Keratinocyte (primary cell): ENCODE results near the gene CYP27A1. TPM values are rescaled to one million over a fixed set of nuclear protein-coding genes. Genes with fewer than 3 reads are reported as not detected.

Experiments
- DNase-seq: peaks from one replicate; pipeline ENCODE4 v3.0.0-alpha.2; 2011; ENCODE audit warnings: low read depth, missing footprints, low spot score
- FAIRE-seq: peaks from 2 replicates; lab custom pipeline; 2011; peaks lifted over from hg19 to GRCh38; lab: Jason Lieb, UNC
- H2AFZ ChIP-seq: 2 replicates; pipeline ENCODE4 v1.6.0; 2012; ENCODE audit warnings: low read length, control low read depth, inconsistent platforms; ENCODE audit not compliant: control insufficient read depth
- H3K27ac ChIP-seq: 2 replicates; pipeline ENCODE4 v1.5.1; 2011; ENCODE audit warnings: low read length; ENCODE audit not compliant: control insufficient read depth, insufficient read depth
- H3K27me3 ChIP-seq: 3 replicates; pipeline ENCODE4 v1.6.0; 2011; ENCODE audit warnings: low read length; ENCODE audit not compliant: control insufficient read depth, insufficient read depth; ENCODE audit errors: extremely low read depth
- H3K36me3 ChIP-seq, 2 experiments: 2 replicates in 1 of 2; 3 replicates in 1 of 2; pipeline ENCODE4 v1.5.1; 2011; ENCODE audit warnings: low read length in 2 of 2, mild to moderate bottlenecking in 1 of 2; ENCODE audit not compliant: control insufficient read depth in 2 of 2, insufficient read depth in 2 of 2; ENCODE audit errors: extremely low read depth in 1 of 2
- H3K4me1 ChIP-seq: 3 replicates; pipeline ENCODE4 v1.5.1; 2011; ENCODE audit warnings: low read length; ENCODE audit not compliant: control insufficient read depth, insufficient read depth; ENCODE audit errors: extremely low read depth
- H3K4me2 ChIP-seq: 3 replicates; pipeline ENCODE4 v1.6.0; 2011; ENCODE audit warnings: low read depth, low read length; ENCODE audit not compliant: control insufficient read depth, insufficient read depth; ENCODE audit errors: extremely low read depth
- H3K4me3 ChIP-seq, 3 experiments: fragments of 200-600 bp in 1 of 3; sonication (generic) in 1 of 3; 2 replicates in 2 of 3; 3 replicates in 1 of 3; pipeline ENCODE4 v1.5.1; 2011 to 2016; ENCODE audit warnings: low read length in 3 of 3, mild to moderate bottlenecking in 3 of 3, control low read depth in 2 of 3, inconsistent platforms in 1 of 3, low read depth in 1 of 3, mixed read lengths in 1 of 3, mixed run types in 1 of 3, moderate library complexity in 1 of 3; ENCODE audit not compliant: control insufficient read depth in 2 of 3, insufficient read depth in 2 of 3; ENCODE audit errors: extremely low read depth in 1 of 3
- H3K79me2 ChIP-seq: 2 replicates; pipeline ENCODE4 v1.6.0; 2012; ENCODE audit warnings: low read length; ENCODE audit not compliant: control insufficient read depth, insufficient read depth
- H3K9ac ChIP-seq: 3 replicates; pipeline ENCODE4 v1.6.0; 2011; ENCODE audit warnings: low read length; ENCODE audit not compliant: control insufficient read depth, insufficient read depth; ENCODE audit errors: extremely low read depth
- H3K9me1 ChIP-seq: 3 replicates; pipeline ENCODE4 v1.6.0; 2011; ENCODE audit warnings: low read length; ENCODE audit not compliant: control insufficient read depth, insufficient read depth; ENCODE audit errors: extremely low read depth
- H3K9me3 ChIP-seq: 2 replicates; pipeline ENCODE4 v1.5.1; 2012; ENCODE audit warnings: low read depth, low read length; ENCODE audit not compliant: control insufficient read depth
- H4K20me1 ChIP-seq: 3 replicates; pipeline ENCODE4 v1.6.0; 2011; ENCODE audit warnings: low read length; ENCODE audit not compliant: control insufficient read depth, insufficient read depth; ENCODE audit errors: extremely low read depth
- EZH2 ChIP-seq: IDR thresholded peaks from one replicate; pipeline ENCODE4 v1.6.1; 2012; ENCODE audit warnings: inconsistent platforms, mild to moderate bottlenecking, low read length, moderate library complexity
- dilution Hi-C: fragments of 300-500 bp; cut with MboI; formaldehyde crosslinking; loops from one replicate; pipeline ENCODE4 v1.7.0; 2020; ENCODE audit warnings: low sequenced_read_pairs; ENCODE audit not compliant: extremely low pct_ligation_motif_present
- polyA plus RNA-seq, 5 experiments: library from polyadenylated mRNA; depleted of rRNA in 3 of 5; stranded (reverse) in 3 of 5; stranded (forward) in 1 of 5; unstranded in 1 of 5; fragments of >200 nt; gene quantifications; 1 replicate in 1 of 5; 2 replicates in 3 of 5; 3 replicates in 1 of 5; pipeline versions ENCODE4 v1.2.1 to v1.2.3, GENCODE V29; 2011 to 2012; ENCODE audit warnings: missing spikeins in 2 of 5, low read depth in 1 of 5, low replicate concordance in 1 of 5
- TF ChIP-seq, protein P1 (sequence below), 3 experiments: IDR thresholded peaks in 1 of 3; conservative IDR thresholded peaks in 1 of 3; optimal IDR thresholded peaks in 1 of 3; 2 replicates in 2 of 3; 3 replicates in 1 of 3; pipeline versions ENCODE3 to v1.5.1; 2011; ENCODE audit warnings: low read length in 3 of 3, mild to moderate bottlenecking in 3 of 3, moderate library complexity in 2 of 3, control low read depth in 1 of 3, inconsistent platforms in 1 of 3; ENCODE audit not compliant: insufficient read depth in 2 of 3; ENCODE audit errors: extremely low read depth in 1 of 3

CYP27A1 gene
- polyA plus RNA-seq, 1 donor (not counting 4 experiments of a cell fraction or from before 2014, with no cell fraction given), result 0.12 TPM

DNA sequence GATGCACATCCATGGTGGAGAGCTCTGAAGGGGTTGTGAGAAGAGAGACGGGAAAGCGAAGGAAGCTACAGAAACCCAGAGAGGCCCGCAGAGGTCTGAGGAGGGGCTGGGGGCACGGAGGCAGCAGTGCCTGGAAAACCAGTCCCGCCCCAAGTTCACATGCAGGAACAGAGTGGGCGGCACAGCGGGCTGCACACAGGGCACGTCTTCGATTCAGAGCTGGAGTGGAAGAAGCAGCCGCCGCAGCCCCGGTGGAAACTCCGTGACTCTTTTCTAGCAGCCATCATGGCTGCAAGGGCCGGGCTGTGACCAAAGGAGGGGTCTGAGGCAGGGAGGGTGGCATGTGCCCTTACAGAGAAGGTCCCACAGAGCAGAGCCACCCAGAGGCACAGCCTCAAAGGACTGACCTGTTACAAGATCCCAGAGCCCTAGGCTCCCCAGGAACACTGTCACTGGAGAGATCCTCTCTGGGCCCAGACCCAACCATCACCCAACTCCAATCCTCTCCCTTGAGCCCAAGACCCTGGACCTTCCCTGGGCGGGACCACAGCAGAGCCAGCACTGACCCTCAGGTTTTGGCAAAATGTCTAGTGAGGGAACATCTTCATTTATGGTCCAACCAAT is 38.9 kb downstream of the CYP27A1 start:
- Histone ChIP-seq H4K20me1 (no peaks in the 10 kb centered on the region), H3K27ac (no peak overlapping the region), H3K27me3 (peaks cover 10% of the 10 kb centered on the region), H3K9me1 (no peaks in the 10 kb centered on the region), H3K9me3 (no peaks in the 10 kb centered on the region), H3K4me1 (no peaks in the 10 kb centered on the region), H3K4me2 (no peak overlapping the region), H3K79me2 (no peaks in the 10 kb centered on the region), H3K9ac (no peak overlapping the region), H2AFZ (no peak overlapping the region), H3K4me3 (no peak overlapping the region), H3K36me3 (no peaks in the 10 kb centered on the region)
- dilution Hi-C loops, result no loop called here
- DNase-seq (no peak), FAIRE-seq (no peak)
- no peak for TF ChIP-seq EZH2
- TF ChIP-seq, protein P1, sequence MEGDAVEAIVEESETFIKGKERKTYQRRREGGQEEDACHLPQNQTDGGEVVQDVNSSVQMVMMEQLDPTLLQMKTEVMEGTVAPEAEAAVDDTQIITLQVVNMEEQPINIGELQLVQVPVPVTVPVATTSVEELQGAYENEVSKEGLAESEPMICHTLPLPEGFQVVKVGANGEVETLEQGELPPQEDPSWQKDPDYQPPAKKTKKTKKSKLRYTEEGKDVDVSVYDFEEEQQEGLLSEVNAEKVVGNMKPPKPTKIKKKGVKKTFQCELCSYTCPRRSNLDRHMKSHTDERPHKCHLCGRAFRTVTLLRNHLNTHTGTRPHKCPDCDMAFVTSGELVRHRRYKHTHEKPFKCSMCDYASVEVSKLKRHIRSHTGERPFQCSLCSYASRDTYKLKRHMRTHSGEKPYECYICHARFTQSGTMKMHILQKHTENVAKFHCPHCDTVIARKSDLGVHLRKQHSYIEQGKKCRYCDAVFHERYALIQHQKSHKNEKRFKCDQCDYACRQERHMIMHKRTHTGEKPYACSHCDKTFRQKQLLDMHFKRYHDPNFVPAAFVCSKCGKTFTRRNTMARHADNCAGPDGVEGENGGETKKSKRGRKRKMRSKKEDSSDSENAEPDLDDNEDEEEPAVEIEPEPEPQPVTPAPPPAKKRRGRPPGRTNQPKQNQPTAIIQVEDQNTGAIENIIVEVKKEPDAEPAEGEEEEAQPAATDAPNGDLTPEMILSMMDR (optimal IDR thresholded peaks at IDR 0.05 in 1 of 3, IDR thresholded peaks at IDR 0.05 in 1 of 3, conservative IDR thresholded peaks at IDR 0.05 in 1 of 3; ENCODE audit: extremely low read depth in 1 of 3, insufficient read depth in 2 of 3, low read length in 3 of 3), result no peak

DNA sequence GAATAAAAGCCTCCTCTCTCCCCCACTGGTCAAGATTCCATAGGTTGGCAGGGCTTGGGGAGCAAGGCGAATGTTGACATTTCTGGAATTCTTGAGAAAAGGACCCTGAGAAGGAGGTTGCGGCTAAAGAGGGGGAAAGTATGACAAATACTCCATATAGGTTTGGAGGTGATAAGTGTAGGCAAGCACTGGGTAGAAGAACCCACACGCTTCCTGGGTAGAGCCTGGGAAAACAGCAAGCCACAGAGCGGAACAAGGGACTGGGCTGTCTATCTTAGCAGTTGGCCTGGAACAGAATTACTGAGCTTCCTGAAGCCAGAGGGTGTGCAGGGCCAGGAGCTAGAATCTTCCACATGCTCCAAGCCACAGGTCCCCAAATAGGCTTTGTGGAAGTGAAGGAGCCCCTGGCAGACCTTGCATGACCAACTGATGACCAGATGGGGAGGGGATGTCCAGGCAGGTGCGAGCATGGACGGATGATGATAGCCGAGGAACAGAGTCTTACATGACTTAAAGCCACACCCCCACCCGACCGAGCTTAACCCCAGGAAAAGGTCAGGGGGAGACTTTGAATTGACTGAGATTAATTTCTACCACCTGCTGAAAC is 39.8 kb downstream of the CYP27A1 start:
- H4K20me1 ChIP-seq, result no peaks in the 10 kb centered on the region
- no peak overlapping the region for H2AFZ ChIP-seq
- no peaks in the 10 kb centered on the region for H3K9me3 ChIP-seq
- H3K79me2 ChIP-seq, result no peaks in the 10 kb centered on the region
- TF ChIP-seq EZH2, result no peak
- TF ChIP-seq, protein P1 (optimal IDR thresholded peaks at IDR 0.05 in 1 of 3, IDR thresholded peaks at IDR 0.05 in 1 of 3, conservative IDR thresholded peaks at IDR 0.05 in 1 of 3; ENCODE audit: extremely low read depth in 1 of 3, insufficient read depth in 2 of 3, low read length in 3 of 3), result no peak
- peaks cover 10% of the 10 kb centered on the region for H3K27me3 ChIP-seq
- H3K4me3 ChIP-seq, result no peak overlapping the region
- dilution Hi-C loops, result no loop called here
- no peak overlapping the region for H3K27ac ChIP-seq
- H3K4me1 ChIP-seq, result no peaks in the 10 kb centered on the region
- no peaks in the 10 kb centered on the region for H3K36me3 ChIP-seq
- H3K4me2 ChIP-seq, result no peak overlapping the region
- DNase-seq (no peak), FAIRE-seq (no peak)
- no peak overlapping the region for H3K9ac ChIP-seq
- H3K9me1 ChIP-seq, result no peaks in the 10 kb centered on the region
